ENCODE measurements around the gene SHQ1.

Gene SHQ1

DNA sequence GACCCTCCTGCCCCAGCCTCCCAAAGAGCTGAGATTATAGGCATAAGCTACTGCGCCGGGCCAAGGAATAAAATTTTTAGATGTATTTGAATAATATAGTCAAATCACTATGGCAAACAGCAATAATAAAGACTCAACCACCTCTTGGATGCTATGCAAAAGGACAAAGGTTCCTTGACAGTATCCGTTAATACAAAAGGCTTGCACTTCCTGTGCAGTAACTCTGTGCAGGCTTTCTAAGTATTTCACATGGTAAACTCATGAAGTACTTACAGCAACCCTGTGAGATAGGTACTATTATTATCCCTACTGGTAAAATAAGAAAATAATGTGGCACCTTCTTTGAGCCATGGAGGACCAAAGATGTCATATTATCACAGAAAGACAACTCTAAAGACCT is 86.8 kb downstream of the SHQ1 start:
- TF ChIP-seq, protein P1, sequence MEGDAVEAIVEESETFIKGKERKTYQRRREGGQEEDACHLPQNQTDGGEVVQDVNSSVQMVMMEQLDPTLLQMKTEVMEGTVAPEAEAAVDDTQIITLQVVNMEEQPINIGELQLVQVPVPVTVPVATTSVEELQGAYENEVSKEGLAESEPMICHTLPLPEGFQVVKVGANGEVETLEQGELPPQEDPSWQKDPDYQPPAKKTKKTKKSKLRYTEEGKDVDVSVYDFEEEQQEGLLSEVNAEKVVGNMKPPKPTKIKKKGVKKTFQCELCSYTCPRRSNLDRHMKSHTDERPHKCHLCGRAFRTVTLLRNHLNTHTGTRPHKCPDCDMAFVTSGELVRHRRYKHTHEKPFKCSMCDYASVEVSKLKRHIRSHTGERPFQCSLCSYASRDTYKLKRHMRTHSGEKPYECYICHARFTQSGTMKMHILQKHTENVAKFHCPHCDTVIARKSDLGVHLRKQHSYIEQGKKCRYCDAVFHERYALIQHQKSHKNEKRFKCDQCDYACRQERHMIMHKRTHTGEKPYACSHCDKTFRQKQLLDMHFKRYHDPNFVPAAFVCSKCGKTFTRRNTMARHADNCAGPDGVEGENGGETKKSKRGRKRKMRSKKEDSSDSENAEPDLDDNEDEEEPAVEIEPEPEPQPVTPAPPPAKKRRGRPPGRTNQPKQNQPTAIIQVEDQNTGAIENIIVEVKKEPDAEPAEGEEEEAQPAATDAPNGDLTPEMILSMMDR (IDR thresholded peaks at IDR 0.05; ENCODE audit: insufficient read depth, low read length), result no peak
- no peak for TF ChIP-seq POLR2AphosphoS5 (IDR thresholded peaks at IDR 0.05; ENCODE audit: low read depth)
- TF ChIP-seq, protein P2, sequence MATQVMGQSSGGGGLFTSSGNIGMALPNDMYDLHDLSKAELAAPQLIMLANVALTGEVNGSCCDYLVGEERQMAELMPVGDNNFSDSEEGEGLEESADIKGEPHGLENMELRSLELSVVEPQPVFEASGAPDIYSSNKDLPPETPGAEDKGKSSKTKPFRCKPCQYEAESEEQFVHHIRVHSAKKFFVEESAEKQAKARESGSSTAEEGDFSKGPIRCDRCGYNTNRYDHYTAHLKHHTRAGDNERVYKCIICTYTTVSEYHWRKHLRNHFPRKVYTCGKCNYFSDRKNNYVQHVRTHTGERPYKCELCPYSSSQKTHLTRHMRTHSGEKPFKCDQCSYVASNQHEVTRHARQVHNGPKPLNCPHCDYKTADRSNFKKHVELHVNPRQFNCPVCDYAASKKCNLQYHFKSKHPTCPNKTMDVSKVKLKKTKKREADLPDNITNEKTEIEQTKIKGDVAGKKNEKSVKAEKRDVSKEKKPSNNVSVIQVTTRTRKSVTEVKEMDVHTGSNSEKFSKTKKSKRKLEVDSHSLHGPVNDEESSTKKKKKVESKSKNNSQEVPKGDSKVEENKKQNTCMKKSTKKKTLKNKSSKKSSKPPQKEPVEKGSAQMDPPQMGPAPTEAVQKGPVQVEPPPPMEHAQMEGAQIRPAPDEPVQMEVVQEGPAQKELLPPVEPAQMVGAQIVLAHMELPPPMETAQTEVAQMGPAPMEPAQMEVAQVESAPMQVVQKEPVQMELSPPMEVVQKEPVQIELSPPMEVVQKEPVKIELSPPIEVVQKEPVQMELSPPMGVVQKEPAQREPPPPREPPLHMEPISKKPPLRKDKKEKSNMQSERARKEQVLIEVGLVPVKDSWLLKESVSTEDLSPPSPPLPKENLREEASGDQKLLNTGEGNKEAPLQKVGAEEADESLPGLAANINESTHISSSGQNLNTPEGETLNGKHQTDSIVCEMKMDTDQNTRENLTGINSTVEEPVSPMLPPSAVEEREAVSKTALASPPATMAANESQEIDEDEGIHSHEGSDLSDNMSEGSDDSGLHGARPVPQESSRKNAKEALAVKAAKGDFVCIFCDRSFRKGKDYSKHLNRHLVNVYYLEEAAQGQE (IDR thresholded peaks at IDR 0.05; ENCODE audit: insufficient replicate concordance, low read depth), result no peak
- TF ChIP-seq SPI1 (IDR thresholded peaks at IDR 0.05; ENCODE audit: borderline replicate concordance, low read depth), result no peak
- TF ChIP-seq GABPA (IDR thresholded peaks at IDR 0.05; ENCODE audit: low read depth), result no peak
- no peak overlapping the region for H3K27ac ChIP-seq (replicated peaks)
- no peak overlapping the region for H3K4me3 ChIP-seq (replicated peaks; ENCODE audit: insufficient read depth, low read length)
- DNase-seq (ENCODE audit: low read depth in 1 of 2, low spot score in 1 of 2), result no peak
- H3K27me3 ChIP-seq (ENCODE audit: insufficient read depth, poor library complexity, severe bottlenecking), result no peaks in the 10 kb centered on the region

DNA sequence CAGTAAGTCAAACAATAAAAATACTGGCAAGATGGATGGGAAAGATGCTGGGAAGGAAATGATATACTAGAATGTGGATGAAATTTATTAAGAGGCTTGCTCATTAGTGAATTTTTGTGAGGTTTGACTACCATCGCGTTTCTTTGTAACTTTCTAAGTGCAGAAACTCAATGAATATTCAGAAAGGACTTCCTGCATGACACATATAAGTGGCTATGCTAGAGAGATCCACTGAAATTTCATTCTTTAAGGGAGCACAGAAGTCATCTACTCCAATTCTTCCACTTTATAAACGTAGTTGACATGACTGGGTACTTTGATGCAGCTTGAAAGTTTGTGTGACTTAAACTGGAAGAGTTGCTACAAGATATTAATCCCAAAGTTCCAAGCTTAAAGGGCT is 88.0 kb downstream of the SHQ1 start:
- no peak overlapping the region for H3K4me3 ChIP-seq (replicated peaks; ENCODE audit: insufficient read depth, low read length)
- H3K27ac ChIP-seq (replicated peaks), result no peak overlapping the region
- TF ChIP-seq, protein P1 (IDR thresholded peaks at IDR 0.05; ENCODE audit: insufficient read depth, low read length), result no peak
- TF ChIP-seq SPI1 (IDR thresholded peaks at IDR 0.05; ENCODE audit: borderline replicate concordance, low read depth) (no peak), GABPA (IDR thresholded peaks at IDR 0.05; ENCODE audit: low read depth) (no peak), POLR2AphosphoS5 (IDR thresholded peaks at IDR 0.05; ENCODE audit: low read depth) (no peak)
- TF ChIP-seq, protein P2 (IDR thresholded peaks at IDR 0.05; ENCODE audit: insufficient replicate concordance, low read depth), result no peak
- no peak for DNase-seq (ENCODE audit: low read depth in 1 of 2, low spot score in 1 of 2)
- H3K27me3 ChIP-seq (ENCODE audit: insufficient read depth, poor library complexity, severe bottlenecking), result no peaks in the 10 kb centered on the region

DNA sequence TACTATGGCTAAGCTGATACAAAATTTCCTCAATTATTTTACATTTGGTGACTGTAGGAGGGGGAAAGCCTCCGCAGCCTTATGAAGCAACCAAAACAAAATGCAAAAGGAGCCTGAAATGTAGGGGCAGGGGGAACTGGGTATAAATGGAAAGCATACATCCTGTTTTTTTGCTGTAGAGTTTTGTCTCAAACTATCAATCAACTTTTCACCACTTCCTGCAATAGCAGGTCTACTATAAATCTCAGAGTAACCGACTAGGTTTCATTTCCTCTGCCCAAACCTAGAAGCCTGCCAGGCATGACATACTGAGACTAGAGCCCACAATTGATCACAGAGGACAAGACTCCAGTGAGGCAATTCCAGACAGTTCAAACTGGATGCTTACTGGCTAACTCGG is 91.3 kb downstream of the SHQ1 start:
- H3K4me3 ChIP-seq (replicated peaks; ENCODE audit: insufficient read depth, low read length), result no peak overlapping the region
- no peak overlapping the region for H3K27ac ChIP-seq (replicated peaks)
- TF ChIP-seq, protein P1 (IDR thresholded peaks at IDR 0.05; ENCODE audit: insufficient read depth, low read length), result no peak
- TF ChIP-seq POLR2AphosphoS5 (IDR thresholded peaks at IDR 0.05; ENCODE audit: low read depth), result no peak
- TF ChIP-seq GABPA (IDR thresholded peaks at IDR 0.05; ENCODE audit: low read depth), result no peak
- TF ChIP-seq, protein P2 (IDR thresholded peaks at IDR 0.05; ENCODE audit: insufficient replicate concordance, low read depth), result no peak
- TF ChIP-seq SPI1 (IDR thresholded peaks at IDR 0.05; ENCODE audit: borderline replicate concordance, low read depth), result peak; percentile 58; the same call in 1 of the 2 replicates
- H3K27me3 ChIP-seq (ENCODE audit: insufficient read depth, poor library complexity, severe bottlenecking), result no peaks in the 10 kb centered on the region
- peak; percentile 18 to 33 for DNase-seq (ENCODE audit: low read depth in 1 of 2, low spot score in 1 of 2)
